ENCODE data around the gene ERFE.
"Not testable (repeated sequence)": the region's sequence is repeated elsewhere in the genome, so short reads cannot be mapped to it uniquely, and the experiment has no call there.

The ERFE gene

DNA sequence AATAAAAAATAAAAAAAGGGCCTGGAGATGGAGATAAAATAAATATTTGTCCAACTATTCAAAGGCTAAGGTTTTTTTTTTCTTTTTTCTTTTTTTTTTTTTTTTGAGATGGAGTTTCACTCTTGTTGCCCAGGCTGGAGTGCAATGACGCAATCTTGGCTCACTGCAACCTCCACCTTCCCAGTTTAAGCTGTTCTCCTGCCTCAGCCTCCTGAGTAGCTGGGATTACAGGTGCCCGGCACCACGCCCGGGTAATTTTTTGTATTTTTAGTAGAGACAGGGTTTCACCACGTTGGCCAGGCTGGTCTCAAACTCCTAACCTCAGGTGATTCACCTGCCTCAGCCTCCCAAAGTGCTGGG is 12.3 kb downstream of the ERFE start:
- DNase-seq = not testable (repeated sequence)

DNA sequence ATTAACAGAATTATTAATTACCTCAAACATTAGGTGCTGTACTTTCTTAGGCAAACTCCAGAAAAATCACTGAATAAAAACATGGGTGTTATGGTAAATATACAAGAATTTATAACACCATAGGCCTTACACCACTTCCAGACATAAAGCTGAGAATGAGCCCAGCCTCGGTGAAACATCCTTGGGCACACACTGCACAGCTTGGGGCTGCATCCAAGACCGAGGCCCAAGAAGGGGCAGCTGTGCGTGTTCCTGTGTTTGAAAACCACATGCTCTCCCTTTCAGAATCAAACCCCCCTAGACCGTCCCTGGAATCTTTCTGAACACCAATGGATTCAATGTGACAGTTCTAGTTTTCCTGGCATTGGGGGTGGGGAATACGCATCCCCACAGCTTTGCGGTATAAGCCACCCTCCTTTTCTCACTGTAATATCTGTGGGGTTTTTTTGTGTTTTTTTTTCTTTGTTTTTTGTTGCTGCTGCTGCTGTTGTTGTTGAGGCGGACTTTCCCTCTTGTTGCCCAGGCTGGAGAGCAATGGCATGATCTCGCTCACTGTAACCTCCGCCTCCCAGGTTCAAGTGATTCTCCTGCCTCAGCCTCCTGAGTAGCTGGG is 12.9 kb downstream of the ERFE start:
- no peak for DNase-seq

DNA sequence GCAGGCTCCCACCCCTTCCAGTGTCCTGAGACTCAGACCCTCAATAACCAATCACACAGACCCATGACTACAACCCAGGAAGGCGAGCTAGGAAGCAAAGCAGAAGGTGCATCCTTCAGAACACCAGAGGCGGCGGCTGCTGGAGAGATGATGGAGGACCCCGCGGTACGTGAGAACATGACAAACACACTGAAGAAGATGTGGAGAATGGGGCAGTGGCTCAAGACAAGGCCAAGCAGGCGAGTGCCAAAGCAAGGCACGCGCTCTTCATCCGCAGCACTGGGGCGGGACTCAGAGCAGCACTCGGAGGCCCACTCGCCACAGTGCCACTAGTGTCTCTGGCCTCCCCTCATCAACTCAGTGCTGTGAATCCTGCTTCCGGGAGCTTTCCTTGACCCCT is 13.7 kb downstream of the ERFE start:
- DNase-seq = no peak

DNA sequence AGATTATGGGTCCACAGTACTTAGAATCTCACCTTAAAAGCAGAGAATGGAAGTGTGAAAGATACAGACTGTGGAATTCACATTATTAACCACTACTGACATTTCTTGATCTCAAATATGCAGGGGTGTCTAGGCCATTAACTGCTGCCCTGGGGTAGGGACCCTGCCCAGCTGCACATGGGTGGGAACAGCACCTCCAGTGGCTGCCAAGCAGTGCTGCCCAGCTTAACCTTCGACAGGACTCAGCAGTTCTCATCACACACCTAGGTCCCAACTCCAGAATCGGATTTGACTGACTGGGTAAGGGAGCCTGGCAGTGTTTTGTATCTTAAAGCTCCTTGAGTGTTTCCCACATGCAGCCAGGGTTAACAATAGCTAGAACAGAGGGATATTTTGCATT is 14.9 kb downstream of the ERFE start:
- peak; percentile 45 for DNase-seq

DNA sequence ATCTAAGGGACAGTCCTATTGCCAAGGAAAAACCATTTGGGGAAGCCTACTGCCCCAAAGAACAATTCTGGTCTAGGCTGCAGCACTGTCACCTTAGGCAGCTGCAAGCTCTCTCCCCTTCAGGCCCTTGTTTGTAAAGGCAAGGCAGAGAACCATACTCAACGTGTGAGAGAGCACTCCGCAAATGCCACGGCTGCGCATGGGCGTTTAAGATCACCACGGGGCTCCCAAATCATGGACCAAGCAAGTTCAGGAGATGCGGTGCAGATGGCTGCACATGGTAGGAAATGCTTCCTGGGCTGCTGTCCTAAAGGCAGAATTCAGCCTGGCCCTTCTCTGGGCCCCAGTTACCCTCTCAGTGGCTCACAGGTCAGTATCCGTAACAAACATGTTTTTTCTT is 15.5 kb downstream of the ERFE start:
- no peak for DNase-seq

DNA sequence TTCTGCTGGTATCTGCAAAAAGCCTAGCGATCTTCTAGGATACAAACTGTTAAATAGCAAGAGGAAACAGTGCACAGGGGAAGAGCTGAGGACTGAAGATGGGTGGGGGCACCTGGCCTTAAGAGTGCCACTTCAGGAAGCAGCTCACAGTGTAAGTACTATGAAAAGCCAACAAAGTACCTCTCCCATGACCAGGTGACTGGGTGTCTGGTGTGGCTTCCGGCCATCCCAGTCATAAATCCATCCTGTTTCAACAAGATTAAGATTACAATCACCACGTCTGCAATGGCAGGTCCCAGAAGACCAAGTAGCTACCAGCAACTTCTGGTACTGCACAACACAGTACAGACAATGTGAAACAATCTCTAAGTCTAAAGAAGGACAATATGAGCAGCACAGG is 15.9 kb downstream of the ERFE start:
- DNase-seq = peak; percentile 96

DNA sequence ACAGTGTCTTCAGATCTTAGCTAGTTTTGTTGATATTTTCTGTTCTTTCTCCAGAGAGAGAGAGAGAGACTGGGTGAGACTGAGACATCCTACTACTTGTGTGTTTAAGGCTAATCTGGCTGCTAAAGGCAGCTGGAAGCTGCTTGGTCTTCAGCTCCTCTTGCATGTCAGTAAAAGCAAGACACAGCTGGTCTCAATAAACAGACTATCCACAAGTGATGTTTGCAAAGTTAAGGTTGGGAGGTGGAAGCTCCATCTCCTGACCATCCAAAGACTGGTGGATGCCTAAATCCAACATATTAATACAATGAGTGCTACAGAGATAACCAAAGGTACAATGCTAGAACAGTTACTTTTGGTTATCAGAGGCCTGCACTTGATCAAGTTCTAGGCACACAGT is 17.8 kb downstream of the ERFE start:
- no peak for DNase-seq

- DNase-seq = no peak
These were observed 21.8 kb downstream of the ERFE start for GRCh38 chr2:238180554-238180953.

- DNase-seq = no peak
These were observed 23.6 kb downstream of the ERFE start for GRCh38 chr2:238182362-238182761.

- no peak for DNase-seq
These were observed 25.1 kb downstream of the ERFE start for GRCh38 chr2:238183821-238184220.

DNA sequence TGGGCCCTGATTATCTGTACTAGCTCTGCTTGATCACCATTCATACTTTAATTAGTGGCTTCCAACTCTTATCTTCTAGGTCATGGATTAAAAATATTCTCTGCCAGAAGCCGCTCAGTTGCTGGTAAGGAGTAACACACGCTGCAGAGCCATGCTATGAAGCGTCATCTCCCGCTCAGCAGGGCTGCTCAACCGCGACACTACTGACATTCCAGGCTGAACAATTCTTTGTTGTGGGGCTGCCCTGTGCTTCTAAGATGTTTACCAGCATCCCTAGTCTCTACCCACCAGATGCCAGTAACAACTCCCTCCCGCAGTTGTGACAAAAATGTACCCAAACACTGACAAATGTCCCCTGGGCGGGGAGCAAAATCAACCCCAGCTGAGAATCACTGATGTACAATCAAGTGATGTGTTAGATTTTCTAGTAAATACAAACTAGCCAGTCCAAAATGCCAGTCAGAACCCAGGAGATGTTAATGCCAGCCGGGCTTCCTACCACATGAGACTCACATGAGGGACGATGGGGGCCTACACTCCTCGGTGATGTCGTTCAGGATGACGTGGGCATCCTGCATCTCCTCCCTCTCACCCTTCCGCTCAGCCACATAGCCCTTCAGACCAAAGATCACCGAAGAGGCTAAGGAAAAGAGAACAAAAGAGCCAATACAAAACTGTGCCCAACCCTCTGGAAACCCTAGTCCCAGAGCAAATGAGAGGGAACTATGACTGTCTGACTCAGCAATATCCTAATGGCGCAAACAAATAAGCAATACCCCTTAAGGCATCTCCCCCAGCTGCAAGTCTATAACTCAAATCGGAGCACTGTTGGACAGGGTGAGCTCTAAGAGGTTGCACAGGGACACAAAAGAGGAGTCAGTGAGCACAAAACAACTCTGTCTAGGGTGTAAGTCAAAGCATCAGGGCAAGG is 29.1 kb downstream of the ERFE start:
- no peak for DNase-seq

DNA sequence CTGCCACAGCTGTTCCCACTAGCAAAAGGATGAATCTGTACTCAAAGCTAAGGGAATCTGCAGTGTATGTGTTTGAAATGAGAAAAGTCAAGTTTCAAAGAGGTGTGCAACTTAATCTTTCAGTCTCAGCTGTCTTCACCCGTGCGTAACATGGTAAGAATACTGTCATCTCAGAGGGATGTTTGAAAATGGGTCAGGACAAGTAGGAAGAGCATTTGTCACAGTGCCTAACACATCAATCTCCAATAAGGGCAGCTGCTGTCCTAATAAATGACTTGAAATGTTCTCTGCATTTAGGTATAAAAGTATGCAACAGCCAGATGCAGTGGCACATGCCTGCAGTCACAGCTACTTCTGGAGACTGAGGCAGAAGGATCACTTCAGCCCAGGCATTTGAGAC is 31.7 kb downstream of the ERFE start:
- no peak for DNase-seq

DNA sequence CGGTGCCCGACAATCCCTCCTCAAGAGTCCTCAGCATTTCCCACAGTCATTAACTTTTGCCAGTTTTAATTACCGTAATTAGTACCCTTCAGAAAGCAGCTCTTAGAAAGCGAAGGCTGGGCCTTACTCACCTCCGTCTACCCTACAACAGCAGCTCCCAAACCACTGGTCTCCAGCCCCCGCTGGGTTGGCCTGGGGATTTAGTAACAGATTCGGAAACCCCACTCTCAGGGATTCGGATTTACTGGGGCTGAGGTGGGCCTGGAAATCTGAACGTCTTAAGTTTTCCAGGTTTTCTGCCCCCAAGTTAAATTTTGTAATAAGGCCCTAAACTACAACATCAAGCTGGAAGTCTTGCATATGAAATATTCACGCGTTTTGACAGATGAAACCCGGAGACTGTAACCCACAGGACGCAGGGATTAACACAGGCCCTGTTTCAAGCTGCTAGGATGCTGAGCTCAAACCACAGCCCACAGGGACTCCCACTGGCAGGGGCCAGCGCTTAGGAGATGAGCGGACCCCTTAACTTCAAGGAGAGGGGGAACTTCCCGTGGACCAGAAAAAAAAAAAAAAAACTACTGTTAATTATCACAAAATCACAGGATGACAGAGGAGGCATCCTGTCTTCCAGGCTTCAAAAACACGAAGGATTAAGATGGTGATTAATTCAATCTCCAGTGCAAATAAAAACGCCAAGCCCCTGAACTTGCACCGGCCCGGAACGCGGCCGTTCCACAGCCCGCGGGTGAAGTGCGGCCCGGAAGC is 43.7 kb downstream of the ERFE start:
- DNase-seq = peak; percentile 42

DNA sequence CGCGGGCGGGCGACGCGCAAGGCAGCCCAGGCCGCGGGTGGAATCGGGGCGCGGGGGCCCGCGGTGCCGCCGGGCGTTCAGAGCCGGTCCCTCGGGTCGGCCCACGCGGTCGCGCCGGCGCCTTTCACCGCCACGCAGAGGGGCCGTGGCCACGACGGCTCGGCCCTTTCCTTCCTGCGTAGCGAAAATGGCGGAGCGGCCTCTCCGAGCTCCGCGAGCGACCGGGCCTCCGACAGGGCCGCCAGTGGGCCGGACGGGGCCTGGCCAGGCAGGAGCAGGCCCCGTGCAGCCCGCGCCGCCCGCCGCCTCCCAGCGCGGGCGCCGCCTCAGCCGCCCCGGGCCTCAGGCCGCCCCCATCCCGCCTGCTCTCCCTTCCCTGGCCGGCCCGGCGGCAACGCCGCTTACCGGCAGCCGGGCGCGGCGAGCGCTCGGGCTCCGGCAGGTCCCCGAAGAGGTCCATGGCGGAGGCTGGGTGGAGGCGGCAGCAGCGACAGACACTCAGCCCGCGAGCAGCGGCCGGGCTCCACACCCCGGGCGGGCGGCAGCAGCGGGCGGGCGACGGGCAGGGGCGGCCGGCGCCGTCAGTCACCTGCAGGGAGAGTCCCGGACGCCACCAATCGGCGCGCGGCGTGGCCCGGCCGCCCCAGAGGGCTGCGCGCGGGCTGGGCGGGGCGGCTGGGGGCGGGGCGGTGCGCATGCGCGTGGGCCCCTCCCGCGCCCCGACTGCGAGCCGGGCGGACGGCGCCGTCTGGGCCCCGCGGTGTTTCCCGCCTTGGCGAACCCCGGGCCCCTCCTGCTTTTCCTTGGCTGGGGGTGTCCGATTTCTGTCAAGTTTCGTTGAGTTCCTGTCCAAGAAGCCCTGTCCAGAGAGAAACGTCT is 44.6 kb downstream of the ERFE start, which contains the start of gene ILKAP:
Gene ILKAP, minus strand, starts transcription at position 602 of the 879 bp plus-strand sequence. Its CDS starts 142 bp downstream, at position 460.
- DNase-seq = peak; percentile 96

- peak; percentile 86 for DNase-seq
These were observed 45.4 kb downstream of the ERFE start for GRCh38 chr2:238203973-238204683.

GRCh38 chr2:238207006-238207405 is 48.2 kb downstream of the ERFE start:
- DNase-seq = no peak

DNA sequence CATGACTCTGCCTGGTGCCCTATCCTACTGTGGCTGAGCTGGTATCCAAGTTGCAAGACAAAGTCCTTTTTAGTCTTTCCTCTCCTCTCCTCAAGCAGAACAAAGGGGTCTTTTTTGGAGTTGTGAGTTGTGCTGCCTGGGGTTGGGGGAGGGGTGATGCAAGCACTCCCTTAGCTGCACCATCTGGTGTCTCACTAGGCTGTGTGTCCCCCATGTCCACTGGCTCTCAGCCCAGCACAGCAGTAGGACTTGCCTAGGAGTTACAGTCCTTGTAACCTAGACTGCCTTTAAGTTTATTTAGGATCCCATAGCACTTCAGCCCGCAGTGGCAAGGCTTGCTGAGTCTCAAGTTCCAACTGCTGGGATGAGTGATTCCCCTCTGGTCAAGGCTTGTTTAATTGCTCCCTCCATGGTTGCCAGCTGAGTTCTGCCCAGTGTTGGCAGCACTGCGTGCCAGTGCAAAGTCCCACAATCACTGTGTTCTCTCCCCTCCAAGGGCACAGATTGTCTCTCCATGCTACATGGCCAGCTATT is 57.9 kb downstream of the ERFE start:
- no peak for DNase-seq
